HT-29 (cell line): ENCODE data around the gene LCP1. TPM values are rescaled to one million over a fixed set of nuclear protein-coding genes. Genes with fewer than 3 reads are reported as not detected.
"Not testable (repeated sequence)": the region's sequence is repeated elsewhere in the genome, so short reads cannot be mapped to it uniquely, and the experiment has no call there.

Experiments
- DNase-seq: peaks from one replicate; pipeline ENCODE4 v3.0.0-alpha.2; 2015; ENCODE audit warnings: low spot score
- total RNA-seq: library from RNA; depleted of rRNA; stranded (reverse); fragments of >200 nt; shearing (Covaris generic); gene quantifications from 2 replicates; pipeline ENCODE4 v1.2.3, GENCODE V29; 2014; rRNA removed

The LCP1 gene, protein sequence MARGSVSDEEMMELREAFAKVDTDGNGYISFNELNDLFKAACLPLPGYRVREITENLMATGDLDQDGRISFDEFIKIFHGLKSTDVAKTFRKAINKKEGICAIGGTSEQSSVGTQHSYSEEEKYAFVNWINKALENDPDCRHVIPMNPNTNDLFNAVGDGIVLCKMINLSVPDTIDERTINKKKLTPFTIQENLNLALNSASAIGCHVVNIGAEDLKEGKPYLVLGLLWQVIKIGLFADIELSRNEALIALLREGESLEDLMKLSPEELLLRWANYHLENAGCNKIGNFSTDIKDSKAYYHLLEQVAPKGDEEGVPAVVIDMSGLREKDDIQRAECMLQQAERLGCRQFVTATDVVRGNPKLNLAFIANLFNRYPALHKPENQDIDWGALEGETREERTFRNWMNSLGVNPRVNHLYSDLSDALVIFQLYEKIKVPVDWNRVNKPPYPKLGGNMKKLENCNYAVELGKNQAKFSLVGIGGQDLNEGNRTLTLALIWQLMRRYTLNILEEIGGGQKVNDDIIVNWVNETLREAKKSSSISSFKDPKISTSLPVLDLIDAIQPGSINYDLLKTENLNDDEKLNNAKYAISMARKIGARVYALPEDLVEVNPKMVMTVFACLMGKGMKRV
- total RNA-seq, result not detected in 2 replicates

DNA sequence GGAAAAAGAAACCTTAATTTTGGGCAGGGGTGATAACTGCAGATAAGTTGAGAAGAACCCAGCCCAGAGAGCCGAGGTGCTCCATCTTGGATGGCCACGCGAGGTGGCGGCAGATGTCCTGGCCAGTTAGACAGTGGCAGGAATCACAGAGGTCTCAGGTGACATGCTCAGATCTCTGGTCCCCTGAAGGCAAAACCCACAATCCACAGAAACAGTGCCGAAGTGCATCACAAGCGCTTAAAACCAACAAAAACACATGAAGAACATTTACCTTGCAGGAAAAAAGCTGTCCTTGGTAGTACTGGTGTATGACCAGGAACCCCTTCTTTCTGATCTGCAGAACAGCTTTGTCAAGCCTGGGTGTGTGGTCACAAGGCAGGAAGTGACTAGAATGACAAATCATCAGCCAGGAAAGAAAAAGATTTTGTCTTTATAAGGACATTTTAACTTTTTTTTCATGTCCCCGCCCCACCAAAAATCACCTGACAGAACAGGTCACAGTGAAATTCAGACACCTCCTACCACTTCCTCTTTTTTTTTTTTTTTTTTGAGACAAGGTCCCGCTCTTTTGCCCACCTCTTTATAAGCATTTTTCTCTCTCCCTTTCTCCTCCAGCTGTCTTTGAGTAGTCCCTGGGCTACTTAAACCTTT lies at the start of gene LCP1:
TSS of gene LCP1 (minus strand) at position 338 of the 651 bp plus-strand sequence. CDS start 22,515 bp downstream, outside the sequence.
- DNase-seq, result no peak

DNA sequence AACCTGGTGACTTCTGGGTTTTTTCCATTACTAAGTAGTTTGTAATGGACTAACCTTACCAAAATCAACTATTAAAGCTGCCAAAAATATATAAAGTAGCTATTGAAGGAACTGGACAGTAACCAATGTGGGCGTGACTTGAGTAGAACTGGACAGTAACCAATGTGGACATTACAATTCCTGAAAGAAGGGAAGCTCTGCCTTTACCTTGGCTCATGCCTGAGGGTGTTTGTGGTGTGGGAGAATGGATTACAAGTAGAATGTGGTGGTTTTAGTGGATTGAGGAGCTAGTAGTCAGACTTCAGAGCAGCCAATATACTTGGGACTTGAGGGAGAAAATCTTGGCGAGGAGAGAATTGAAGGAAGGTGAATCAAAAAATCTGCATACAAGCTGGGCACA lies 47.3 kb upstream of the LCP1 start:
- DNase-seq, result no peak

DNA sequence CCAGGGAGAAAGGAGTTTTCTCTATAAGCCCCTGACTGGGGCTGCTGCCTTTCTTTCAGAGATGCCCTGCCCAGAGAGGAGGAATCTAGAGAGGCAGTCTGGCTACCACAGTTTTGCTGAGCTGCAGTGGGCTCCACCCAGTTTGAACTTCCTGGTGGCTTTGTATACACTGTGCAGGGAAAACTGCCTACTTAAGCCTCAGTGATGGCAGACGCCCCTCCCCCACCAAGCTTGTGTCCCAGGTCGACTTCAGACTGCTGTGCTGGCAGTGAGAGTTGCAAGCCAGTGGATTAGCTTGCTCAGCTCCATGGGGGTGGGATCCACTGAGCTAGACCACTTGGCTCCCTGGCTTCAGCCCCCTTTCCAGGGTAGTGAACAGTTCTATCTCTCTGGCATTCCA lies 38.3 kb upstream of the LCP1 start:
- DNase-seq, result peak; percentile 65

DNA sequence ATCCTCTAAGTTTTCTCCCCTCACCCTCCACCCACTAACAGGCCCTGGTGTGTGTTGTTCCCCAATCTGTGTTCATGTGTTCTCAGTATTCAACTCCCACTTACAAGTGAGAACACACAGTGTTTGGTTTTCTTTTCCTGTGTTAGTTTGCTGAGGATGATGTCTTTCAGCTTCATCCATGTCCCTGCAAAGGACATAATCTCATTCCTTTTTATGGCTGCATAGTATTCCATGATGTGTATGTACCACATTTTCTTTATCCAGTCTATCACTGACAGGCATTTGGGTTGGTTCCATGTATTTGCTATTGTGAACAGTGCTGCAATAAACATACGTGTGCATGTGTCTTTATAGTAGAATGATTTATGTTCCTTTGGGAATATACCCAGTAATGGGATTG lies 32.8 kb upstream of the LCP1 start:
- not testable (repeated sequence) for DNase-seq

DNA sequence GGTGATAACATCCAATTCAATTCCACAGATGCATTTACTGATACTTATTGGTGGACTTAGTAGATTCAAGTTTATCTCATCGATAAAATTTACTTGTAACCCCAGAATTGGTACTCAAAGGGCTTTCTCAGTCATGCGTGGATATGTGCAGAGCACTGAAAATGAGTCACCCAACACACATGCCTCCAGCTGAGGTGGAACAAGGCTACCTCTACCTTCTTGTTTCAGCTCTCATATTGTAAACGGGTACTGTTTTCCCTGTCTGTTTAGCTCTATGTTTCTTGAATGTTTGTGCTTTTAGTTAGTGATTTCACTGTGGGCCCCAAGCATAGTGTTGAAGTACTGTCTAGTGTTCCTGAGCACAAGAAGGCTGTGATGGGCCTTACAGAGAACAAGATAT lies 31.3 kb upstream of the LCP1 start:
- no peak for DNase-seq

DNA sequence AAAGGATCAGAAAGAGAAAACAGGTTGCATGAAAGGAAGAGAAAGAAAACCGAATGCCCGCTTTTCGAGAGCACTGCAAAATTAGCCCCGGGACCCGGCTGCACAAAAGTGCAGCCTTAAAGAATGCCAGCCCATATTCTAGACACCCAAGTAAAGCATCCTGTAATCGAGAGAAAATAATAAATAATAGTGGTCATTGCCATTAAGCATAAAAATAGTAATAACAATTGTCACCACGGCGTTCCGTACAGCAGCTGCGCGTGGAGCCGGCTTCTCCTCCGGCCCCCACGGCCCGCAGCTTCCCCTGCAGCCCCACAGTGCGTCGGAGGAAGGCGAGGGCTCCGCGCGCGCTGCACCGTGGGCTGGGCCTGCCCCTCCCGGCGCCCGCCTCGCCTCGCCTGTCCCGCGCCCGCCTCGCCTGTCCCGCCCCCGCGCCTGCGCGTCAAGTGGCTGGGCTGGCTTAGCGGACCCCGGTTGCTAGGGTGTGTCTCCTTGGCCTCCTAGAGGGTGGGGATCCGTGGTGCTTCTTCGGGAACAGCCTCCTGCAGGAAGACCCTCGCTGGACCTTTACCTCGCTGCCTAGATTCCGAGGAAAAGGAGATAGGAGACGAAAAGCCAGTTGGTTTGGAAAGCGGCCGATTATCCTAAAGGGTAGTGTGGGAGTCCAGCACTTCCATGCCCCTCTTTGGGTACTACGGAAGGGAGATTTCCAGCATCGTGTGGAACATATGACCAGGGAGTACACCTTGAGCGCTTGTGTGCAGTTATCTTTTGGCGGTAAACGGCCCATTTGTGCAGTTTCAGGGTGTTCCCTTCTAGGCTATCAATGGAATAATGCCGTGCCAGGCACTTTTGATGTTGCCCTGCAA lies 29.7 kb upstream of the LCP1 start, which contains the start of gene LRRC63:
TSS of gene LRRC63 (plus strand) at position 446 of the 869 bp plus-strand sequence. CDS start 1,107 bp downstream, outside the sequence.
- DNase-seq, result no peak

DNA sequence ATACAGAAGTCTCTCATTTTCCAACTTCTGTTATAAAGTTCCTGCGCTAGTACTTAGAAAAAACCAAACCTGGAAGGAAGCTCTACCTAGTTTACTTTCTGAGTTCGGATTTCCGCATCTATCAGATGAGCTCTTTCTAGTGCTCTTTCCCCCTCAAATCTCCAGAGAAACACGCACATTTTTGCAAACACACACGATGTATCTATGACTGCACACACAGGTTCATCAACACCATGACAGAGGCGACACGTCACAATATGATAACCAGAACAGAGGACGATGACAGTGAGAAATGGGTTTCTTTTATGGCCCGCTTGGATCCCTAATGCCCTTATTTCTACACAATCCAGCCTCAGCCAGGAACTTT lies 29.1 kb upstream of the LCP1 start:
- DNase-seq, result no peak

DNA sequence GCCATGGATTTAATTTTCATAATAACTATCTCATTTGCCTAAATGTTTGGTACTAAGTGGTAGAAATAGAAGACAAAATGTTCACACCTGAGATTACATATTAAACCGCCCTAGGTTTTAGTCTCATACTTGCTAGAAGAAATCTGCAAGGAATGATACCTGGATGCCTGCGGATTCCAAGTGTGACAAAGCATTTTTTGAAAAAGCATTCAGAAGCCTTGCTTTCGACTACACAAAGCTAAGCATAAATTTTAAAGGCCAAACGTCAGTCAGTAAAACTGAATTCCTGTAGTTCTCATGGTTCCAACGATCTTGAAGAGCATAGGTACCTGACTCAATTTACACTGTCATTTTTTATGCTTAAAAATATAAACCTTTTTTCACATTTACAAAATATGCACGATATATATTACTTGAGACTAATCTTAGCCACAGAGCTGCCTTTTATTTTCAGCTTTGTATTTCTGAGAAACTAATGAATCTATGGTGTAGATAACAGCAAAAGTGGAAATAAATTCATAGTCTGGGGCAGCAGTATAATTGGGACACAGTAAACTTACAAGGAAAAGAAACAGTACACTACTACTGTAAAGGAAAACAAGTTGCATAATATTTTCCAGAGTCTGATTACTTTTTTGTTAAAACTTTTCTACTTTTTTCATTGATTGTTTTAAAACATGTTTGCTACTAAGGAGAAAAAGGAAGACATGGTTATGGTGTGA lies 28.5 kb upstream of the LCP1 start:
- DNase-seq, result no peak

DNA sequence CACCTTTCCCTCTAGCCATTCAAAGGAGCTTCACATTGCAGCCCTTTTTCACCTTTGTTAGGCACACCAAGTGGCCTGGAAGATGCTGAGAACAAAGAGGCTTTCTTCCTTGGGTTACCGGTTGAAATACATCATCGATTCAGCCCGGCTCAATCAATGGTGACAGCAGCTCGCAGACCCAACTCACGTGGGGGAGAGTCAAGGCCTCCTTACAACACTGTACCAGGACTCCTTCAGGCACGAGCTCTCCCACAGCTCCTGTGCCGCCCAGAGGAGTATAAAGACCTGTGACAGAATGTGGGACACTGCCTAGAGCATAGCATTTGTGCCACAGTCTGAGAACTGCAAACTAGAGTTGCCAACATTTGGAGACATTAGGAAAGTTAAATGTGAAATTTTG lies 25.9 kb upstream of the LCP1 start:
- no peak for DNase-seq

DNA sequence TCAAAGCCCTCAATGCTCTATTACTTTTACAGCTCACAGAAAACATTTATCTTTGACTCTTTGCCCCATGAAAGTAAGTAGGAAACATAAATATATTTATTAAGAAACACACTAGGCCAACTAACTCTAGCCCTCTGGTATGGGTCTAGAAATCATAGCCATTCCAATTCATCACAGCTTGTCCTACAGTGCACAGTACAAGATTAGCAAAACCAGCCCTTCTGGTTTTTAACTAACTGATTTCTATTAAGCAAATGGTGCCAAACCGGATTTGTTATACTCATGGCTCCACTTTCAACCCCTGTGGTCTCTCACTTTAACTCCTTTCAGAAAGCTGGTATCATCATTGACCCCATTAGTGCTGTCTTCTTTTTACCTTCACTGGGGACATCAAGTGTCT lies 24.2 kb upstream of the LCP1 start:
- DNase-seq, result no peak

DNA sequence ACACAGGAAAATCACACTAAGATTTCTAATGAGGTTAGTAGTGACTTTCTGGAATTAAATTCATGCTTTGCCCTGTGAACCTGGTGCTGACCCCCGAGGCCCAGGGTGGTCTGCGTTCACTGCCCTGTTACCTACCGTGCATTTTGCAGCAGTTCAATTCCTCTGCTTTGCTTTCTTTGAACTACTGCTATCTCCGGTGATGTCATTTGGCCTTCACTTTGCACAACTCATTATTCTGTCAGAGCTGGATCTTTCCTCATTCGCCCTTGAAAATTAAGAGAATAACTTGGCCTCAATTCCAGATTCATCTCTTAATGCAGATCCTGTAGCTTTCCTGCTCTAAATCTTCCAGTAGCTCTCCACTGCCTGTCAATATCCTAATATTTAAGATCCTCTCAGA lies 21.0 kb upstream of the LCP1 start:
- no peak for DNase-seq

DNA sequence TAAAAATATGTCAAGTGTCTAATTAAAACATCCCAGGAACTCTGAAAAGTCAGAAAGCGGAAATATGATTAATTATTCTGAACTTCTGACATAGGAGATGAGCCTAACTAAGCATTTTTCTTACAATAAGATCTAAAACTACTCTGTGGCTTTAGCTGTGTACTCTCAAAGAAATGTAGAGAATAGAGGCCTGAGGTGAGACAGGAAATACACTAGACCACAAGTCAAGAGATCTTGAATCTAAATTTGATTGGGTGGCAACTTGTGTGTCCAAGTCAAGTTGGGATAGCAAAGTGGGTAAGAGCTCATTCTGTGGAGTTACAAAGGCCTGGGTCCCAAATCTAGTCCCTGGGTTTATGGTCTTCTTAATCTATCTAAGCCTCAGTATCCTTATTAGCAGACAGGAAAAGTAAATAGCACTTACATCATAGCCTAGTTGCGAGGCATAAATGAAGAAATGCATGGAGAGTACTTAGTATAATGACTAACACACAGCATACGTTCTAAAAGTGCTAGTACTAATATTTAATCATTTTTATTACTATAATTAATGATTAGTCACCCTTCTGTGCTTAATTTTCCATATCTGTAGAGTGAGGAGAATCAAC lies 20.3 kb upstream of the LCP1 start:
- no peak for DNase-seq

DNA sequence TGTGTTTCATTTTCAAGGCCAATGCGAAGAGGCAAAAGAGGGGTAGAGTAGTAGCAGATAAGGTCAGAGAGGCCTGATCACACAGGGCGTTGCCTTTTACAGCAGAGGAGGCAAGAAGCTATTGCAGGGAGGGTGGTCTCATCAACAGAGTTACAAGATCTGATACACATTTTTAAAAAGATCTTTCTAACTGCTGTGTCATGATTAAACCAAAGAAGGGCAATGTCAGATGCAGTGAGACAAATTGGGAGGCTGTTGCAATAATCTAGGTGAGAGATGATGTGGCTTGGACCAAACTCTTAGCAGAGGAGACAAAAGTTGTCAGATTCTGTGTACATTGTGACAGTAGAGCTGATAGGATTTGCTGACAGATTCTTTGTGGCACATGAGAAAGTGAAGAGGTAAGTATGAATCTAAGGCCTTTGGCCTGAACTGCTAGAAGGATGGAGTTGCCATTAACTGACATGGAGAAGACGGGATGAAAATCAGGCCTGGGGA lies 16.8 kb upstream of the LCP1 start:
- no peak for DNase-seq

DNA sequence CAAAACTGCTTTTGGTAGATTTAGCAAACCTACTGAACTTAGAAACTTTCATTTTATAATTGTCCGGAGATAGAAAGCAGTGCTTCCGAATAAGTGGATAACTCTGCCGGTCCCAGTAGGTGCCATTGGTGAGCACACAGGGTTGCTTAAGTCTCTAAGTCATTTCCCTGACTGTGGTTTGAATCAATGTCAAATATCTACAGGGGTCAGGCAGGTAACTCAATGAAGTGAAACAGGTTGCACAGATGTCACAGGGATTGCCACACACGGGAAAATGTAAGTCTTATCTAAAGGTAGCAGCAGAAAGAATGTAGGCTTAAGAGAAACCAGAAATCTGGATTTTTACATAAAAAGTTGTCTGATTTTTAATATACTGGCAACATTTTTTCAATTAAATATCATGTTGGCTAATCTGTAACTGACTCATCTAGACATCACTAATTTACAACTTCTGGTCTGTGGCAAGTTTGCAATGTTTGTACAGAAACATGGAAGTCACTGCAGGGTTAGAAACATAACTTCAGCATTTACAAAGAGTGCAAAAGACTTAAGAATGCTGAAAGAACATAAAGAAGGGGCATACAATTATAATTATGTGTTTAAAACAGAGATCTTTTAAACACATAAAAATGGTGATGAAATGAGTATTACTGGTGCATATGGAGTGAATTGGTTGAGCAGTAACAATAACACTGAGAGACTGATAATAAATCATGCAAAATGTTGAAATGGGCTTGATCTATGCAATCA lies 15.5 kb upstream of the LCP1 start:
- DNase-seq, result no peak

DNA sequence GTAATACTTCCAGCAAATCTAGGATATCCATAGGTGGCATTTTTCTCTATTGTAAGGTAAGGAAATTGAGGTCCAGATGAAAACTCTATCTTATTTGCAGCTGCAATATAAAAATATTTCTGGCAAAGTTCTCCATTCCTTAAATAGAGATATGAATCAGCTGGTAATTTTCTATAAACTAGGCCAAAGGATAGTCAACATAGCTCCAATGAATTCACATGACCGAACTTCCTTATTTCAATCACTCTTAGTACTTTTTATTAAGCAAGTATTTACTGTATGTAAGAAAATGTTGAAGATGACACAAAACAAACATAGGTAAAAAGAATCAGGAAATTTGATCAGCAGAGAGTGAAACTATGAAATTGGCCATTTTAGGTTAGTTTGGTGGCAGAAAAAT lies 13.0 kb upstream of the LCP1 start:
- no peak for DNase-seq

DNA sequence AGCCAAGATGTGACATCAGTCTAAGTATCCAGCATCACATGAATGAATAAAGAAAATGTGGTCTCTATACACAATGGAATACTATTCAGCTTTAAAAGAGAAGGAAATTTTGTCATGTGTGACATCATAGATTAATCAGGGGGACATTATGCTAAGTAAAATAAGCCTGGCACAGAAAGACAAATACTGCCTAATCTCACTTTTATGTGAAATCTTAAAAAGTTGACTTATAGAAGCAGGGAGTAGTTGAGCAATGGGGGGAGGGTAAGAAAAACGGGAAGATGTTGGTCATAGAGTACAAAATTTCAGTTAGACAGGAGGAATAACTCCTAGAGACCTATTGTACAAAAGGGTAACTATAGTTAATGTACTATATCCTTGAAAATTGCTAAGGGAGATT lies 10.4 kb upstream of the LCP1 start:
- no peak for DNase-seq

DNA sequence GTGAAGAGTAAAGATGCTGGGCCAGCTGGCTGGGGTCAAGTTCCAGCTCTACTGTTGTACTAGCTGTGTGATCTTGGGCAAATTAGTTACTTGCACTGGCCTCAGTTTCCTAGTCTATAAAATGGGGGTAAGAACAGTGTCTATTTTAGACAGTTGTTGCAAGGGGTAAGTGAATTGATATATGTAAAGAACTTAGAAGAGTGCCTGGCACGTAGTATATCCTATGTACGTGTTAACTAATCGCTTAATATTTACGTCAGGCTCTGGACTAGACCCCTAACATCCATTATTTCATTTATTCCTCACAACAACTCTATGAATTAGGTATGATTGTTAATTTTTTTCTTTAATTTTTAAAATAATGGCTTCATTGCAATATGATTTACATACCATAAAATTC lies 3.7 kb upstream of the LCP1 start:
- no peak for DNase-seq

DNA sequence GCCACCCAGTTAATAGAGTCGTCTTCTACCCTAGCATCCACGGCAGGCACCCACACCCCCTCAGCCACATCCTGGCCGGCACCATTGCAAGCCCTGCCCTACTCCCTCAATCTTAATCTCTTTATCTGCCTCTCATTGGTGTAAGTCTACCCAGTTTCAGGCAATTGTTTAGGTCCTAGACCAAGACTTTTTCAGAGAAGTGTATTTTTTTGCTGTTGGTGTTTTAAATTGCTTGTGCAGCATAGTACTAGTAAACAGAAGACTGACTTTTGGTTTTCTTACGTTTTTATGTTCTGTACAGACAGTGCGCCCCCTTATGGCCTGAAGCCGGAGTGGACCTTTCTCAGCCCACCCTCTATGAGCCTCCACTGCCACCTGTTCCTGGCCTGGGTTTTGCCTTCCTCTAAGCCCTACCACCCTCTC lies 2.3 kb upstream of the LCP1 start:
- peak; percentile 42 for DNase-seq
